HG02798 (cell line): ENCODE results near the gene MIOX.
"Not testable (repeated sequence)": the region's sequence is repeated elsewhere in the genome, so short reads cannot be mapped to it uniquely, and the experiment has no call there.

ENCODE experiments used
- ATAC-seq: cut with Tn5 transposase; IDR thresholded peaks from one replicate; pipeline ENCODE4 v1.9.1; 2021; ENCODE audit warnings: mild to moderate bottlenecking; ENCODE audit not compliant: unreplicated experiment, poor library complexity

The MIOX gene

GRCh38 chr22:50526834-50527801 lies 40.5 kb downstream of the MIOX start:
- ATAC-seq: no peak

- no peak for ATAC-seq
Measured at GRCh38 chr22:50527921-50528681, 41.4 kb downstream of the MIOX start.

GRCh38 chr22:50528682-50529415 lies 42.2 kb downstream of the MIOX start:
- ATAC-seq: no peak

GRCh38 chr22:50529416-50529896 lies 42.8 kb downstream of the MIOX start:
- no peak for ATAC-seq

GRCh38 chr22:50529897-50530579 lies 43.4 kb downstream of the MIOX start, which contains the start of gene TYMP:
TYMP (minus strand) TSS chr22:50530012; CDS start chr22:50529709, 303 bp downstream.
- ATAC-seq: peak; percentile 24

GRCh38 chr22:50530580-50530876 lies 43.9 kb downstream of the MIOX start:
- ATAC-seq: no peak

GRCh38 chr22:50530877-50531545 lies 44.4 kb downstream of the MIOX start:
- ATAC-seq: no peak

- peak; percentile 29 for ATAC-seq
Measured at GRCh38 chr22:50531546-50531961, 44.9 kb downstream of the MIOX start.

- ATAC-seq: no peak
Measured at GRCh38 chr22:50531962-50532674, 45.5 kb downstream of the MIOX start.

GRCh38 chr22:50532824-50533796 lies 46.5 kb downstream of the MIOX start:
- no peak for ATAC-seq

GRCh38 chr22:50533856-50534711 lies 47.4 kb downstream of the MIOX start:
- not testable (repeated sequence) for ATAC-seq

GRCh38 chr22:50535113-50535512 lies 48.5 kb downstream of the MIOX start:
- no peak for ATAC-seq

GRCh38 chr22:50536226-50536625 lies 49.6 kb downstream of the MIOX start:
- no peak for ATAC-seq

- ATAC-seq: no peak
Measured at GRCh38 chr22:50537765-50538164, 51.1 kb downstream of the MIOX start.
